Sciatic nerve (tissue), 2 donors: Measurements from ENCODE around the gene AP2B1. TPM values are rescaled to one million over a fixed set of nuclear protein-coding genes. Genes with fewer than 3 reads are reported as not detected.

Experiments
- ATAC-seq: fragments of 200-7000 bp; cut with Tn5 transposase; one replicate; pipeline ENCODE4 v1.9.1; 2020; ENCODE audit warnings: mild to moderate bottlenecking, moderate library complexity
- DNase-seq: peaks from one replicate; pipeline ENCODE4 v3.0.0-alpha.2; 2020; ENCODE audit warnings: low spot score
- intact Hi-C: fragments of 100-400 bp; cut with DNase I; formaldehyde crosslinking; loops from one replicate; pipeline ENCODE4 v1.14.2; 2022
- total RNA-seq: library from RNA; stranded (reverse); fragmentation: NEBNext Ultra II Directional; extraction: Animal tissue kit (Norgen Biotek cat#: 25700); gene quantifications from one replicate; pipeline ENCODE4 v1.2.1, GENCODE V29; 2021
- donor health status: DM: no; HTN: no; CAD: no.
- donor health status: DM: no; HTN: no; CAD: no.

AP2B1 gene
- total RNA-seq, 1 donor from 2014 or later: 130 TPM

- intact Hi-C loops: no loop called here
- DNase-seq (no peak), ATAC-seq (peak; percentile 21)
These were observed 129.1 kb downstream of the AP2B1 start for GRCh38 chr17:35716173-35716572.

GRCh38 chr17:35716897-35717465, 129.9 kb downstream of the AP2B1 start:
- ATAC-seq (peak; percentile 83), DNase-seq (no peak)
- intact Hi-C loops: no loop called here

DNA sequence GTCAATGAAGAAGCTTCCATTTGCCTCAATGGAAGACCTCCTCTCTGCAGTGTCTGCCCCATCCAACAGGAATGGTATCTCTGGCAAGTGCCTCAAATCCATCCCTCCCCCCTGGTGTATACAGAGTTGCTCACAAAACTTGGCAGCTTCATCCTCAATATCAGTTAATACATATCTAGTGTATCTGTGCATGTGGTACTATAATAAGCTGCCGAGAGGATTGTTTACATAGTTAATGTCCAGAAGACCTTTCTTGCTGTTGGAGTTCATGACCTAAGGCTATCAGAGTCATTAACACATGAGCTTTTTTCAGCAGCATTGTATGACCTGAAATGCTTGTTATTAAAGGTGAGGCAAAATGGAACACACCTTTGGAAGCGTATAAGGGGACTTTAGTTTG, 130.4 kb downstream of the AP2B1 start:
- ATAC-seq (peak; percentile 9), DNase-seq (no peak)
- intact Hi-C loops: no loop called here

DNA sequence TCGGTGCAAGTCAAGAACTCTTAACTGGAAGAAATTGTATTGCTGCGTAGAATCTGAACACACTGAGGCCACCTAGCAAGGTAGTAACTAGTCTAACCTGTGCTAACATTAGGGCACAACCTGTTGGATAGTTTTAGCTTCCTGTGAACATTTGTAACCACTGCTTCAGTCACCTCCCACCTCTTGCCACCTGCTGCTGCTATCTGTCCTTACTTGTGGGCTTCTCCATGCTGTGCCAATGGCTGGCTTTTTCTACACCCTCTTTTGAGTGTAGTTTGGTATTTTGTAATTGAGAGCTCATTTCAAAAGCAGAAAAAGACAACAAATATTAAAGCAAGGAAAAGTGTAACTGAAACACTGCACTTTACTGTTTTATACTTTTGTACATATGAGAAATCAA, 136.6 kb downstream of the AP2B1 start:
- intact Hi-C loops: no loop called here
- ATAC-seq (no peak), DNase-seq (no peak)

DNA sequence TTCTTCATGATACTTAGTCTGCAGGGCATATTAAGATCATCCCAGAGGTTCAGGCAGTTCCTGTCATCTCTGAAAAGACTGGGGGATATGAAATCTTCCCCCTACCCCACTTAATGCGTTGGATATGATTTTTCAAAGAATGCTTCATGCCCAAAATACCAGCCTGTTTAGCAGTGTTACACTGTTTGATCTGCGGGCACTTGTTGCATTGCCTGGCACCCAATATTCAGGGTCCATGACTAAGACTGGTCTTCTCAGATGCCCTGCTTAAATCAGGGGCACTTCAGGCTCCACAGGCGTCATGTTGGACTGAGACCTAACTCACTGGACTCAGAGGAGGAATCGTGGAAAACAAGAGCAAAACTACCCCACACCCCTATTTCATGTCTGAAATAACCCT, 137.9 kb downstream of the AP2B1 start:
- intact Hi-C loops: no loop called here
- DNase-seq (no peak), ATAC-seq (no peak)

DNA sequence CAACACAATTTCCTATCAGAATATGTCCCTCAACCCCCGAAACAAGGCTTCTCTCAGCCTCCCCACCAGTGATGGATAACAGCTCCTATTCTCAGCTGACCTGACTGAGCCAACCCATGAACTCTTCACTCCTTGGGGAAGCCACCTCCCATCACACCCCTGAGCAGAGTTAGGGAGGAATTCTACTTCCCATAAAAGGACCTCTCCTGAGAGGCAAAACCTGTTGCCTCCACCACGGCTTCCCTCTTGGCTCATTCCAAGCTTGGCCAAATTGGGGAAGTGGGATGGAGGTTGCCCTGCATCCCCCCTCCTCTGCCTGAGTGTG, 138.6 kb downstream of the AP2B1 start:
- intact Hi-C loops: no loop called here
- DNase-seq (no peak), ATAC-seq (no peak)

GRCh38 chr17:35726127-35726952, 139.2 kb downstream of the AP2B1 start:
- intact Hi-C loops: no loop called here
- DNase-seq (peak; percentile 81), ATAC-seq (peak; percentile 65)

DNA sequence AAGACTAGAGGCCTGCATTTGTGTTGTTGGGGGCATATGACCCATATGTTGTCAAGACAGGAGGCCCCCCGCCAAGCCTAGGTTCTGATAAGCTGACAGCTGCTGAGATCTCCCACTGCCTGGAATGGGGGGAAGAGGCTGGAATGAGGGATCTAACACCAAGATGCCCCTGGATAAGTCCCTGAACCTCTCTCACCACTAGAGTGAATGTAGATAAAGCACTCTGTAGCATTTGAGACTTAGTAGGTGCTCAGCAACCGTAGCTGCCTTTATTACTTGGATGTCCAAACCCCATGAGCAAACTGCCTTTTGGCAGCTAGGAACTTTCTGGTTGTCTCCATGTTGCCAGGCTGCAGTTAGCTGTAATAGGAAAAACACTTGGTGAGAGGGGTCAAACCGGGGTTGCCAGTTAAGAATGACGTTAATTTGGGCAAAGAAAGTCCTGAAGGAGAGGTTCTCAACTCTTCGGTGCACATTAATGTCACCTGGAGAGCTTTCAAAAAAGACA, 139.9 kb downstream of the AP2B1 start:
- DNase-seq (no peak), ATAC-seq (peak; percentile 5)
- intact Hi-C loops: no loop called here

DNA sequence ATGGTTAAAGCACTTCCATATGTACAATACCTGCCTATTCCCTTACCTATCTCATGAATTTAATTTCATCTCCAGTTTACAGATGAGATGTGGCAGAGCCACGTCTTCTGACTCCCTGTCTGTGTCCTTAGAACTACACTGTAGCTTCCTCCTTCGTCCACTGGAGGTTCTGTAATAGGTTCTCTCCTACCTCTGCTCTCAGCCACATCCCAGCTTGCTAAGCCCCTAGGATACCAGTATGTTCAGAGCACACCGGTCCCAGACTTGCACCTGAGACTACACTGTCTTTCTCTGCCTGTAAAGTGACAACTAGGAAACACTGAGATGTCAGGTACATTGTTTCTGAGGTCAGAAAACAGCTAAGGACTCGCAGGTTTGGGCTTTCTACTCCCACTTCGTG, 140.5 kb downstream of the AP2B1 start:
- DNase-seq (no peak), ATAC-seq (no peak)
- intact Hi-C loops: no loop called here

GRCh38 chr17:35728551-35728950, 141.4 kb downstream of the AP2B1 start:
- ATAC-seq: no peak
- no peak for DNase-seq
- intact Hi-C loops: no loop called here

DNA sequence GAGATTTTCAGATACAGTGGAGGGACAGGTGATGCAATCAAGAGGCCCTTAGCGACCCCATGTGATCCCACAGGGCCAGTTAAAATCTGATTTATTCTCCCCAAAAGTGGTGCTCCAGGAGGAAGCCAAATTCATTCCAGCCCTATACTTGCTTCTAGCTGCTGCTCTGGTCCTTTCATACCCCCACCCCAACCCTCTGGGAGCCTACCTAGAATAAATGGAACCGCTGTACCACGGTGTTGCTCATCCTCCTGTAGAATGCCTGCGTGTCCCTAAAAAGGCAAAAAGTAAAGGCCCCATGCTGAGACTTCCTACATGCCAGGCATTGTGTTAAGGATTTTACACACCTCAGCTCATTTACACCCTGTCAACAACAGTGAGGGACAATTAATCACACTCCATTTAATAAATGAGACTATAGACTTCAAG, 142.3 kb downstream of the AP2B1 start:
- DNase-seq: no peak
- intact Hi-C loops: no loop called here

GRCh38 chr17:35730400-35731005, 143.4 kb downstream of the AP2B1 start:
- DNase-seq: no peak
- intact Hi-C loops: no loop called here
- ATAC-seq: no peak

More for the DNA sequence above, 142.3 kb downstream of the AP2B1 start:
- no peak for ATAC-seq

DNA sequence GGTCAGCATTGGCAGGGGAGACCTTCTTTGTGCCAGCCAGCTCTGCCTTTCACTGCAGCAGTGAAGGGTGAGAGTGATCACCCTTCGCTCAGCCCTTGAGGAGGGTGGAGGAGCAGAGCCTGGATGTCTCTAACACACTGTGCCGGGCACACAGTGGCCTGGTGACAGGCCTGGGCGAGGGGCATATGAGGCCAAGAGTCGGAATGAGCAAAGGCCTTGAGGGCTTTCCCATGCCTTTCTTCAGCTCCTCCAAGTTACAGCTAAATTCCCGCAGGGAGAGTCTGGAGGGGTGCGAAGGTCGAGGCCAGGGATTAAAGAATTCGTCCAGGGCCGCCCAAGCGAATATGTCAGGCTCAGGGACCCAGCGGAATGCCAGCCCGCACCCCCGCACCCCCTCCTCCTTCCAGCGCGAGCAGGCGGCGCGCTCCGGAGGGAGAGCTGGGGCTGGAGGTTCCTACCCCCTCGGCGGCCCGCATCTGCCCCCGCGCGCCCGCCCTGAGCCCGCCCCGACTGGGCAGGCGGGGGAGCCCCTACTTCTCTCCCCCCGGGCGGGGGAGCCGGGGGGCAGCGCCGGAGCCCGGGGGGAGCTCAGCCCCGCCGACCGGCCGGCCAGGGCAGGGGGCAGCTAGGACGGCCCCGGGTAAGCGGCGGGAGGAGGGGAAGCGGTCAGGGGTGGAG, 144.3 kb downstream of the AP2B1 start, which contains the start of gene RASL10B:
TSS of gene RASL10B (plus strand) at position 401 of the 678 bp plus-strand sequence. CDS start 3,546 bp downstream, outside the sequence.
- intact Hi-C loops: no loop called here
- DNase-seq (no peak), ATAC-seq (peak; percentile 82)

- intact Hi-C loops: no loop called here
- ATAC-seq: peak; percentile 39
- no peak for DNase-seq
These were observed 145.0 kb downstream of the AP2B1 start for GRCh38 chr17:35731917-35732805.

GRCh38 chr17:35732806-35733136, 145.6 kb downstream of the AP2B1 start:
- ATAC-seq (no peak), DNase-seq (no peak)
- intact Hi-C loops: no loop called here

GRCh38 chr17:35733366-35733765, 146.2 kb downstream of the AP2B1 start:
- ATAC-seq: no peak
- intact Hi-C loops: no loop called here
- no peak for DNase-seq

GRCh38 chr17:35734396-35734795, 147.3 kb downstream of the AP2B1 start:
- no peak for DNase-seq
- ATAC-seq: no peak
- intact Hi-C loops: no loop called here

GRCh38 chr17:35735036-35735805, 148.1 kb downstream of the AP2B1 start:
- DNase-seq: no peak
- intact Hi-C loops: no loop called here
- ATAC-seq: no peak
